ENCODE data around the gene OGFOD2.

The OGFOD2 gene

DNA sequence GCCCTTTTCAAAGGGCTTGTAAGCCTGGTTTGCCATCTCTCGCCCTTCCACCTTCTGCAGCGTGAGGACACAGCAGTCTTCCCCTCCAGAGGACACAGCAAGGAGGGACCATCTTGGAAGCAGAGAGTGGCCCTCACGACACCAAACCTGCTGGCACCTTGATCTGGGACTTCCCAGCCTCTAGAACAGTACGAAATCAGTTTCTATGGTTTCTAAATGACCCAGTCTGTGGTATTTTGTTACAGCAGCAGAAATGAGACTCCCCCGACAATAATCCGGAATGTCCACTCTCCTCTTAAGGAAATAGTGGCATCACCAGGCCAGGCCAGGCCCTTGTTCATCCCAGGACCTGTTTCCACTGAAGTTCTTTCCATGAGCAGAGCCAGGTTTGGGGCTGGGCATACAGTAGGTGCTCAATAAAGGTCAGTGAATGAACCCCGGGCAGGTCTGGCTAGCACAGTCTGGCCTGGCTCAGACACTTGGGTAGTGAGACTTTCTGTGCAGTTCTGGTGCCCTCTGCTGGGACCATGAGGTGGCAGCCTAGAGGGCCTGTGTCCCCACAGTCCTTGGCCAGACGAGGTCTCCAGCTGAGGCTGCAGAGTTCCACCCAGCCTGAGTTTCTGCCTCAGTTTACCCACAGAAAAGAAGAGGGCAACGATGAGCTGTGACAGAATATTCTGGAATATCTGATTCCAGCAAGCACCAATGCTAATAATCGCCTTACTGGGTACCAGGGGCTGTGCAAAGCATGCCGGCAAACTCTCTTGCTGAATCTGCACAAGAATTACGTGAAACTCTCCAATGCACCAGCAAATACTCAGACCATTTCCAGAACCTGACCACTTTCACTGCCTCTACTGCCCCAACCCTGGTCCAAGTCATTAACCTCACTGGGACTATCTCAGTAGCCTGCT lies 22.8 kb upstream of the OGFOD2 start:
- peak; percentile 29 for DNase-seq

GRCh38 chr12:122955156-122955555 lies 19.9 kb upstream of the OGFOD2 start:
- no peak for DNase-seq

DNA sequence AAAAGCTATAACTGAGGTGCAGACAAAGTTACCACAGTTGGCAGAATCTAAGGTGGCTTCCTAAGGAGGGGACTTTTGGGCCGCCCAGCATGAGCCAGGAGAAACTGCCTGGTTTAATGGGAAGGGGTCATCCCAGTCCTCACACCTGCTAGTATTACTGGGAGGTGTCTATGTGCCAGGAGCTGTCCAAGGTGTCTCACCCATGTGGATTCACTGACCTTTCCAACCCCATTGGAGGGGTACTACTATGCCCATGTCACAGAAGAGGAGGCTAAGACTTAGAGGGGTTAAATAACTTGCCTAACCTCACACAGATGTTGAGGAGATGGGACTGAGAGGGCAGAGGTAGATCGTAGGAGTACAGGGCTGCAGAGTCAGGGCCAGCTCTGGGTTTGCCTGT lies 19.0 kb upstream of the OGFOD2 start:
- DNase-seq = no peak

GRCh38 chr12:122958198-122958888 lies 16.7 kb upstream of the OGFOD2 start:
- no peak for DNase-seq

- DNase-seq = no peak
These were observed 15.4 kb upstream of the OGFOD2 start for GRCh38 chr12:122959566-122960192.

DNA sequence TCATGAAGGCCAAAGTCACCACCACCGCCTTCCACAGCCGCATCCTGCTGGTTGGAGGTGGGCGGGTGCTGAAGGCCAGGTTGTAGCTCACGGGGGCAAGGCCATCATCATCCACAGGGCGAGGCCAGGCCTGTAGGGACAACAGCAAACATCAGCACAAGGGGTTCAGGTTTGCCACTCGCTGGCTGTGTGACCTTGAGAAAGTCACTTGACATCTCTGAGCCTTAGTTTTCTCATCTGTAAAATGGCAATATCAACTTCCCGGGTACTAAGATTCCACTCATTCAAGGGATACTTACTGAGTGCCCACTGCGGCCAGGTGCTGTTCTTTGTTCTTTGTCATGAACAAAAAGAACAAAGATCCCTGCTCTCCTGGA lies 14.9 kb upstream of the OGFOD2 start:
- no peak for DNase-seq

DNA sequence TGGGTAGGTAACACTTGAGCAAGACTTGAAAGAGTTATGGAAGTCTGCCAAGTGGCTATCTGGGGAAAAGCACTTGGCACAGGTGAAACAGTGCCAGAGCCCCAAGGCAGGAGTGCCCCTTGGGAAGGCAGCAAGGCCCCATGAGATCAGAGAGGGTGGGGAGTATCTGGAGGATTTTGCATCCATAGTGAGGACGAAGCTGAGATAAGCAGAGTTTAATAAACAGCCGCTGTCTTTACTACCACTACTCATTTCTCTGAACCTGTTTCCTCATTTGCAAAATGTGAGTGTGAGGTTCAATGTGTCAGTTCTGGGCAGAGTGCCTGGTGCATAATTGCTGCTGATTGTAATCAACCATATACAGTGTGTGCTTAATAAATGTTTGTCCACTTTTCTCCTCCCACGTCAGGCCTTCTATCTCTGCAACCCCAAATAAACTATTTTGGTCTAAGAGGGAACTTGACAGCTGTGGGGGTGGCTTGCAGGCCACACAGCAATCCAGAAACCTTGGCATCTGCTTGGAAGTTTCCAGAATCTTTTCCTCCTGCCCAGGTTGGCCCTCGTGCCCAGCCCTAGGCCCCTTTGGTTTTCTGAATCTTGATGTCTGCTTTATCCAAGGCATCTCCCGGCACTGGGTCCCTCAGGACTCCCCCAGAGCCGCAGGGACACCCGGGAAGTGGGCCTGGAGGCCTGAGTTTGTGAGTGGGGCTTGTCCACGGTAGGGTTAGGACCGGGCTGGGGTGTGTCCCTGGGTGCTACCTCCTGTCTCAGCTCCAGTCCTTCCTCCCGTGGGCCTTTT lies 13.3 kb upstream of the OGFOD2 start:
- DNase-seq = no peak

GRCh38 chr12:122963941-122964265 lies 11.1 kb upstream of the OGFOD2 start:
- DNase-seq = no peak

DNA sequence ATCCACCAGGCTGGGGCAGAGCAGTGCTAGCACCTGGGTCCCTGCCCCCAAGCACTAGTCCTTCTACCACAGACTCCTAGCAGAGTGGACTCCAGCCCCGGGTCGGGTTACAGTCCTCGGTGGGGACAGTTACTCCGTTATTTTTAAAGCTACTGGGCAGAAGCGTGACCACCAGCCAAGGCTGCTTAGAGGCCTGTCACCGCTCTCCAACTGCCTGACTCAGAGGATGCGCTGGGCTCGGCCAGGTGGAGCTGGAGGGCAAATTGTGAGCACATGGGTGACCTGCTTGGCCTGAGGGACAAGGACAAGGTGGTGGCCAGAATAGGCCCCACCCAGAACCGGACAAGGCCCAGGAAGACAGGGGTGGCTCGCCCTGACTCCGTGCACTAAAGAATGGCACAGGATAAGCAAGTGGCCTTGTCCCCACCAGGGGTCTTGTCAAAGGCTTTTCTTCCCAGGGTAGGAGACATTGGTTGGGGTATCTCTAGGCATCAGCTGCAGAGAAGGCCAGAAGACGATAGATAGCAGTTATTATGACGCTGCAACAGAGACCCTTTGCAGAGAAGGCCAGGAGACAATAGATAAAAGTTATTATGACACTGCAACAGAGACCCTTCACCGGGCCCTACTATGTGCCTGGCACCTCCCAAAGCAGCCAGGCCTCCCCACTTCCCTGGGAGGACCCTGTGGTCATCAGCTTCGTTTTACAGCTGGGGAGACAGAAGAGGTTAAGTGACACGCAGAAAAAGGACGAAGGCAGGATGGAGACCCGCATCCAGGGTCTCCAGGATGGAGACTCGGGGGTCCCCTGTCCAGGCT lies 10.4 kb upstream of the OGFOD2 start:
- no peak for DNase-seq

- DNase-seq = no peak
These were observed 9.7 kb upstream of the OGFOD2 start for GRCh38 chr12:122965321-122965751.

- DNase-seq = peak; percentile 86
These were observed 8.9 kb upstream of the OGFOD2 start, which contains the start of gene ABCB9 for GRCh38 chr12:122965851-122966742. ABCB9 (minus strand) TSS chr12:122966463; CDS start chr12:122960235, 6,228 bp downstream.

- DNase-seq = no peak
These were observed 8.1 kb upstream of the OGFOD2 start for GRCh38 chr12:122966743-122967550.

GRCh38 chr12:122968104-122968503 lies 6.9 kb upstream of the OGFOD2 start:
- no peak for DNase-seq

GRCh38 chr12:122969676-122970075 lies 5.4 kb upstream of the OGFOD2 start:
- DNase-seq = no peak

DNA sequence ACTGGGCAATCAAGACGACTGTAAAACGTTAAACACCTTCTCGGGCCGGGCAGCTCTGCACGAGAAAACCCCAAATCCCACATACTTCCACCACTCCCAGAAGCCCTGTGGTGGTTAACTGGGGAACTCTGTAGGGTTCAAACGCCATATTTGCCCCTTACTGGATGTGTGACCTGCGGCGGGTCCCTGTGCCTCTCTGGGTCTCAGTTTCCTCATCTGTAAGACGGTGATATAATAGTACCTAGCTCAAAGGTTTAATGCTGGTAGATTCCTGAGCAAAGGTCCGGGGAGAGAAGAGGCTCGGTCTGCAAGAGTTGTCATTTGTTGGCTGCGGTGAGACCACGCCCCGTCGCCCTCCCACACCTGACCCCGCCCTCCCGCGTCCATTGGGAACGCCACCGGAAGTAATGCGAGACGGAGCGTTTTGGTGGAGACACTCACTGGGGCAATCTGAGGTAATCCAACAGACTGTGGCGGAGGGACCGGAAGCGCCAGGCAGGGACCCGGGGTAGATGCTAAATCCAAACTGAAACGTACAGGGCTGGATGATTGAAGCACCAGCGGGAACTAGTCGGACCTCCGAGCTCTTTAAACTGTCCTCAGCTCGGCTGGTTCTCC lies 661 bp upstream of the OGFOD2 start:
- DNase-seq = peak; percentile 97

GRCh38 chr12:122975790-122976647 lies 975 bp downstream of the OGFOD2 start:
- DNase-seq = peak; percentile 7

DNA sequence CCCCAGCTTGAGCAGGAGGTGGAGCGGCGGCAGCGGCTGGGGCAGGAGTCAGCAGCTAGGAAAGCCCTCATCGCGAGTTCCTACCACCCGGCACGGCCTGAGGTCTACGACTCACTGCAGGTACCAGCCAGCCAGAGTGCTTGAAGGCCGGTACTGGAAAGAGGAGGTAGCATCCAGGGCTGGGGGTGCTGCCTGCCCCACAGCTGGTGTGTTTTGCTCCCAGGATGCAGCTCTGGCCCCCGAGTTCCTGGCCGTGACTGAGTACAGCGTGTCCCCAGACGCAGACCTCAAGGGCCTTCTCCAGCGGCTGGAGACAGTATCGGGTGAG lies 1.6 kb downstream of the OGFOD2 start:
- DNase-seq = no peak

DNA sequence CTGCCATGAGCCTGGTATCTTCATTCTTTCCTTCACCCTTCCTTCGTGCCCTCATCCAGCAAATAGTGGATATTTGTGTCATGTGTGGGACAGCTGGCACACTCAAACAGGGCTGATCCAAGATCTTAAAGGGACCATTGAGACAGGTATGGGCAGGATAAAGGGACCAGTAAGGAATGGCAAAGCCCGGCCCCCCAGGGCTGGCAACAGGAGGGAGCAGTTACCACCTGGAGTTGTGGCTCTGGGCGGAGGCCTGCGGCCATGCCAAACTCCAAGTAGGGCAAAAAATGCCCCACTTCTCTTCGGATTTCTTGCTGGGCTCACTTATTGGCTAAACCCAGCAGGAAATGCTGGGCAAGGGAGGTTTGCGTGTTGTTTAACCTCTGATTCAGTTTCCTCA lies 2.1 kb downstream of the OGFOD2 start:
- DNase-seq = no peak
